Mucosa of descending colon (tissue), 3 donors: ENCODE results near the gene CASKIN1. TPM values are rescaled to one million over a fixed set of nuclear protein-coding genes. Genes with fewer than 3 reads are reported as not detected.

ENCODE experiments used
- ATAC-seq: fragments of 200-7000 bp; cut with Tn5 transposase; one replicate; pipeline ENCODE4 v1.9.1; 2020; ENCODE audit warnings: mild to moderate bottlenecking, moderate library complexity
- DNase-seq, 3 donors: peaks; one replicate each; pipeline ENCODE4 v3.0.0-alpha.2; 2020
- H3K36me3 ChIP-seq: fragments of 200-600 bp; one replicate; pipeline ENCODE4 v1.8.0; 2021; ENCODE audit warnings: low read depth, mild to moderate bottlenecking
- H3K4me1 ChIP-seq: fragments of 200-600 bp; one replicate; pipeline ENCODE4 v1.8.0; 2021; ENCODE audit warnings: low read depth, mild to moderate bottlenecking
- H3K4me3 ChIP-seq: fragments of 200-600 bp; one replicate; pipeline ENCODE4 v1.8.0; 2021; ENCODE audit warnings: mild to moderate bottlenecking
- H3K9me3 ChIP-seq: fragments of 200-600 bp; one replicate; pipeline ENCODE4 v1.8.0; 2021; ENCODE audit warnings: mild to moderate bottlenecking
- intact Hi-C, 2 donors: fragments of 100-400 bp; cut with DNase I in 1 of 2; cut with micrococcal nuclease in 1 of 2; formaldehyde crosslinking; loops; one replicate each; pipeline versions ENCODE4 v1.11.0 to v1.11.1; 2022; cut with DNase I, micrococcal nuclease
- total RNA-seq, 3 donors: library from RNA; stranded (reverse); fragmentation: NEBNext Ultra II Directional in 2 of 3; extraction: Animal tissue kit (Norgen Biotek cat#: 25700) in 2 of 3; gene quantifications; one replicate each; pipeline versions ENCODE4 v1.2.1 to v1.2.4, GENCODE V29; 2021 to 2023
- TF ChIP-seq, protein P1 (sequence below): fragments of 200-600 bp; IDR thresholded peaks from one replicate; pipeline ENCODE4 v1.8.0; 2022; ENCODE audit warnings: antibody characterized with exemption, mild to moderate bottlenecking
- donor health status: DM: no; HTN: no; CAD: no; lungs with moderate emphysema.
- donor health status: DM: no; HTN: no; CAD: no.
- donor health status: DM: no; HTN: yes; CAD: no.

CASKIN1 gene
- total RNA-seq, 3 donors from 2014 or later = 0.06 to 1.5 (median 1.0) TPM

DNA sequence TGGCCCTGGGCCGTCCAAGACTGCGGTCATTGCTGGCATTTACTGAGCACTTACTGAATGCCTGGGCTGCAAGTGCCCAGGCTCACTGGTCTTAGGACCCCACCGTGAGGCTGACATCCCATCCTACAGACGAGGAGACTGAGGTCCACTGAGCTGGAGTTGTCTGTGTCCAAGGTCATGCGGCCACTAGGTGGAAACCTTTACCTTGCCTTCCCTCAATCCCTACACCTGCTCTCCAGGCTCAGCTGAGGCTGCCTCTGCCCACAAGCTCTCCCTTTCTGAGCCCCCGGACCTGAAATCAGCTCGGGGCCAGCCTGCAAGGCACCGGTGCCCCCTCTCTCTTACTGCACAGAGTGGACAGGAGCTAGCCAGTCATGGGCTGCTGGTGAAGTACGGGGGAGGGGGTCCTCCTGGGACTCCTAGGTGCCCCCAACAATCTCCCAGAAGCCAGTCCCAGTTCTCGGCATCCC lies 1.5 kb downstream of the CASKIN1 start:
- ATAC-seq = peak; percentile 86
- TF ChIP-seq, protein P1, sequence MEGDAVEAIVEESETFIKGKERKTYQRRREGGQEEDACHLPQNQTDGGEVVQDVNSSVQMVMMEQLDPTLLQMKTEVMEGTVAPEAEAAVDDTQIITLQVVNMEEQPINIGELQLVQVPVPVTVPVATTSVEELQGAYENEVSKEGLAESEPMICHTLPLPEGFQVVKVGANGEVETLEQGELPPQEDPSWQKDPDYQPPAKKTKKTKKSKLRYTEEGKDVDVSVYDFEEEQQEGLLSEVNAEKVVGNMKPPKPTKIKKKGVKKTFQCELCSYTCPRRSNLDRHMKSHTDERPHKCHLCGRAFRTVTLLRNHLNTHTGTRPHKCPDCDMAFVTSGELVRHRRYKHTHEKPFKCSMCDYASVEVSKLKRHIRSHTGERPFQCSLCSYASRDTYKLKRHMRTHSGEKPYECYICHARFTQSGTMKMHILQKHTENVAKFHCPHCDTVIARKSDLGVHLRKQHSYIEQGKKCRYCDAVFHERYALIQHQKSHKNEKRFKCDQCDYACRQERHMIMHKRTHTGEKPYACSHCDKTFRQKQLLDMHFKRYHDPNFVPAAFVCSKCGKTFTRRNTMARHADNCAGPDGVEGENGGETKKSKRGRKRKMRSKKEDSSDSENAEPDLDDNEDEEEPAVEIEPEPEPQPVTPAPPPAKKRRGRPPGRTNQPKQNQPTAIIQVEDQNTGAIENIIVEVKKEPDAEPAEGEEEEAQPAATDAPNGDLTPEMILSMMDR = no peak
- intact Hi-C loops = no loop called here
- Histone ChIP-seq H3K4me1 (peaks cover 14% of the 10 kb centered on the region), H3K4me3 (no peak overlapping the region), H3K36me3 (no peaks in the 10 kb centered on the region), H3K9me3 (no peaks in the 10 kb centered on the region)
- DNase-seq = peak in 2 of 3 donors; percentile 55 to 79

DNA sequence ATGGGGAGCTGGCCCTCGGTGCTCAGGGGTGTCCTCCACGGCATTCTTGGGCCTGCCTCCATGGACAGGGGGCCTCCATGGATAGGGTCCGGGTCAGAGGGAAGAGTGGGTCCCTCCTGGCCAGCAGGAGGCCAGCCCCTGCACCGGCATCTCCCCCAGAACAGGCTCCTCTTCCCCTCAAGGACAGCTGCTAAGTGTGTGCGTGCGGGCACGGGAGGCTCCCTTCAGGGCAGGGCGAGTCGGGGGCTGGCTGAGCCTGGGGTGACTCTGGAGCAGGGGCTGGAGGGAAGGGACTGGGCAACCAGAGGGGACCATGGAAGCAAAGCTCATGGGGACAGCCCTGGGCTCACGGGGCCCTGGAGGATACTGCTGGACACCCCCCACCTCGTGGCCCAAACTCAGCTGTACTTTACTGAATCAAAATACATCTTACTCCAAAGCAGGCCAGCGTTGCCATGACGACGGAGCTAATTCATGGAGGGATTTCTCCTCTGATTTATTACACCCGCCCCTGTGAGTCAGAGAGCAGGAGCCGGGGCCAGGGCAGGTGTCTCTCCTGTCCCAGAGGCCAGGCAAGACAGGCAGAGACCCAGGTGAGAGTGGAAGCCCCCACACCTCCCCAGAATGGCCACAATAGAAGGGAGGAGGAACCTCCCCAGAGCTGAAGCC lies 2.1 kb downstream of the CASKIN1 start:
- intact Hi-C loops = no loop called here
- TF ChIP-seq, protein P1 = no peak
- H3K4me1 ChIP-seq = peaks cover 14% of the 10 kb centered on the region
- H3K9me3 ChIP-seq = no peaks in the 10 kb centered on the region
- ATAC-seq = no peak
- DNase-seq = no peak
- no peak overlapping the region for H3K4me3 ChIP-seq
- no peaks in the 10 kb centered on the region for H3K36me3 ChIP-seq

DNA sequence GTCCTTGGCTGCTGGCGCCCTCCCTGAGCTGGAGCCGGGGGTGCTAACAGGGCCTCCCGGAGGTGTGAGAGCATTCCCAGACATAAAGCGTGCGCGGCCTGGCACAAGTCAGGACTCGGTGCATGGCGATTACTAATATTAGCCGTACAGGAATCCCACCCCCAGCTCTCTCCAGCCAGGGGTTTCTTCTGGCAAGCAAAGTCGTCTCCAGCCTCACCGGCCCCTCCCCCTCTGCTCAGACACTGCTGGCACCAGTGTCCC lies 5.0 kb downstream of the CASKIN1 start:
- intact Hi-C loops = no loop called here
- TF ChIP-seq, protein P1 = no peak
- no peak for ATAC-seq

DNA sequence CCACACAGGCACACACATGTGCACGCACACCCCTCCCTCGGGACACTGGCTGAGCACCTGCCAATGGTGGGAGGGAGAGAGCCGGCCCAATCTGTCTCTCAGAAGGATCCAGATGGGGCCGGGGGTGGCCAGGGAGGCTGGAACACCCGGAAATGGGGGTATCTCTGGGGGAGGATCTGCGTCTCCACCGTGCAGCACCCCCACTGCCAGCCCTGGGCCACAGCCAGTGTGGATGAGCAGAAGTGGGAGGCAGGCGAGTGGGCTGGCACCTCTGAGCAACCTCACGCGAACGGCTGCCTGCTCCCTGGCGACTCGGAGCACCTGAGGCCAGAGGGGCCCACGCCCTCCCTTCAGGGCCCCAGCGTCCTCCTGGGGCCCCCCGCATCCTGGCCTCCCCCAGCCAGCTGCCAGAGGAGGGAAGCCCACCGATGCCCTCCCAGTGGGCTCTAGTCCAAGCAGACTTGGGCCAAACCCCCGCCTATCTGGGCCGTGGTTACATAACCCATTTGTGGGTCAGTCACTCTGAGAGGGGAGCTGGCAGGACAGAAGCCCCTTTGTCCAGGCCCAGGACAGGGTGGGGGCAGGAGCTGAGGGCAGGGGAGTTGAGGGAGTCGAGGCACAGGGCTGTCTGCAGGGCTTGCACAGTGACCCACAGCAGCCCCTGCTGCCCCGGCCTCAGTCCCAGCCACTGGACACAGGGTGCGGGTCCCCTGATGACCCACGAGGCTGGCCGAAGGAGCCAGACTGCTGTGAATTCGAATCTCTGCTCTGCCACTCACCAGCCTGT lies 5.6 kb downstream of the CASKIN1 start:
- DNase-seq (no peak), ATAC-seq (no peak)
- Histone ChIP-seq H3K9me3 (no peaks in the 10 kb centered on the region), H3K4me3 (no peak overlapping the region), H3K36me3 (no peaks in the 10 kb centered on the region), H3K4me1 (peaks cover 9% of the 10 kb centered on the region)
- TF ChIP-seq, protein P1 = no peak
- intact Hi-C loops = no loop called here

More for the DNA sequence above, 5.0 kb downstream of the CASKIN1 start:
- no peaks in the 10 kb centered on the region for H3K9me3 ChIP-seq
- no peaks in the 10 kb centered on the region for H3K36me3 ChIP-seq
- no peak overlapping the region for H3K4me3 ChIP-seq
- peaks cover 12% of the 10 kb centered on the region for H3K4me1 ChIP-seq
- DNase-seq = no peak

DNA sequence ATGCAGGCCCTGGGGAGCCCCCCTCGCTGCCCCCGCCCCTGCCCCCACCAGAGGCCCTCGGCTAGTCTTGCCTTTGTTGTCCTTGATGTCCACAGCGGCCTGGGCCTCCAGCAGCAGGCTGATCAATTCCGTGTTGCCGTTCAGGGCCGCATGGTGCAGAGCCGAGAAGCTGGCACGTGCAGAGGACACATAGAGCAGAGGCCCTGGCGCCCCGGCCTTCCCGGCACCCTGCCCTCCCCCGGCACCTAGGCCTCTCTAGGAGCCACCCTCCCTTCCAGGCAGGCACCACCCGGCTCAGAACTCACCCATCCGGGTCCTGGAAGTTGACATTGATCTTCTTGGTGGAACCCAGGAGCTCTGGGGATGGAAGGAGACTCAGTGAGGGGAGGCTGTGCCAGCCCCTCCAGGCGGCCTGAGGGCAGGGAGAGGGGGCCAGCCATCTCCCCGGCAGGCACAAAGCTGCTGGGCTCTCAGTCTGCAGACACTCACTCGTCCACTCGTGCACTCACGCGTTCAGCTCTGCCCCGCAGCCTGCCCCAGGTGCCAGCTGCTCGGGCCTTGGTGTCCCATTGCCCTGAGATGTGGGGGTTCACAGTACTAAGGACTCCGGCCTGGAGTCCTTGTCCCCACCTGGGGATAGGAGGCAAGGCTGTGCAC lies 6.3 kb downstream of the CASKIN1 start:
- Histone ChIP-seq H3K9me3 (no peaks in the 10 kb centered on the region), H3K4me1 (peaks cover 2% of the 10 kb centered on the region), H3K36me3 (no peaks in the 10 kb centered on the region), H3K4me3 (no peak overlapping the region)
- TF ChIP-seq, protein P1 = no peak
- ATAC-seq (no peak), DNase-seq (no peak)
- intact Hi-C loops = no loop called here
